Activated CD8-positive, alpha-beta T cell treated with anti-CD3 and anti-CD28 coated beads, Interleukin-2, amount 10 ng/mL, durations not matched to agents 7 days and 5 days (primary cell): ENCODE results near the gene TK1. TPM values are rescaled to one million over a fixed set of nuclear protein-coding genes. Genes with fewer than 3 reads are reported as not detected.

Experiments
- ATAC-seq: fragments of 150-1000 bp; cut with Tn5 transposase; one replicate; pipeline ENCODE4 v1.10.0; 2021; ENCODE audit warnings: moderate library complexity
- CTCF ChIA-PET: fragments of 350-600 bp; sonication (Branson Sonifier 250); formaldehyde crosslinking; loops from one replicate; lab custom pipeline; 2021; ENCODE audit warnings: antibody characterized with exemption; lab: Charles Lee
- POLR2A ChIA-PET: fragments of 350-600 bp; sonication (Branson Sonifier 250); formaldehyde crosslinking; loops from one replicate; lab custom pipeline; 2021; ENCODE audit warnings: antibody characterized with exemption; lab: Charles Lee
- DNase-seq: peaks from one replicate; pipeline ENCODE4 v3.0.0-alpha.2; 2020
- H3K27ac Mint-ChIP-seq: one replicate; pipeline ENCODE4 v1.8.0; 2021; ENCODE audit warnings: mild to moderate bottlenecking, mixed read lengths
- H3K27me3 Mint-ChIP-seq: one replicate; pipeline ENCODE4 v1.8.0; 2021; ENCODE audit warnings: low read depth, mixed read lengths
- H3K36me3 Mint-ChIP-seq: one replicate; pipeline ENCODE4 v1.8.0; 2021; ENCODE audit warnings: low read depth, mixed read lengths
- H3K4me1 Mint-ChIP-seq: one replicate; pipeline ENCODE4 v1.8.0; 2021; ENCODE audit warnings: low read depth, mixed read lengths
- H3K4me3 Mint-ChIP-seq: one replicate; pipeline ENCODE4 v1.8.0; 2021; ENCODE audit warnings: mild to moderate bottlenecking, mixed read lengths
- H3K9me3 Mint-ChIP-seq: one replicate; pipeline ENCODE4 v1.8.0; 2022; ENCODE audit warnings: mixed read lengths; ENCODE audit not compliant: insufficient read depth
- total RNA-seq, 2 experiments: library from RNA; stranded (reverse); gene quantifications; one replicate each; pipeline ENCODE4 v1.2.3, GENCODE V29; 2021

TK1 gene
- total RNA-seq, 2 experiments from 2014 or later = 139 to 142 TPM

DNA sequence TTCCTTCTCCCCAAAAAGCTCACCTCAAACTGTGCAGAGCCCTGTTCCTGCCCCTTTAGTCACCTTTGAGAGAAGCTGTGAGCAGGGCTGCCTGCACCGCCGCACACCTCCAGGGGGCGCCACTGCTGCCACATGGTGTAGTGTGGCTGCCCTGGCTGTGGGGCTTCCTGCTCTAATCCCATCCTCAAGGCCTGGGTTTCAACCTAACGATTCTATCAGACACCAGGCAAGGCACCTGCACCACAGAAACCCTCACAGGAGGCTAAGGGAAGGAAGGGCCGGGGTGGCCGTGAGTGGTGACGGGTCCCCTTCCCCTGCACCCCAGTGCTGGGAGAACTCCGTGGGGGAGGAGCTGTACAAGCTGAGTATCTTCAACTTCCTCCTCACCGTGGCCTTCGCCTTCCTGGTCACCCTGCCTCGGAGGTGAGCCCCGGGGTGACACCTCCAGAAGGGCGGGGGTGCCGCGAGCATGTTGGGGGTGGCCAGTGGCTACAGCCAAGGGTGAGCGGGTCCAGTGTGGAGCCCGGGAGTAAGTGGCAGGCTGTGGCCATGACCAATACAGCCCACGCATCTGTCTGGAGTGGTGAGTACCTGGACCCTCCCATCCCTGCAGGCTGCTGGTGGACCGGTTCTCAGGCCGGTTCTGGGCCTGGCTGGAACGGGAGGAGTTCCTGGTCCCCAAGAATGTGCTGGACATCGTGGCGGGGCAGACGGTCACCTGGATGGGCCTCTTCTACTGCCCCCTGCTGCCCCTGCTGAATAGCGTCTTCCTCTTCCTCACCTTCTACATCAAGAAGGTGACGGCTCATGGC lies 49.3 kb downstream of the TK1 start:
- Mint-ChIP-seq H3K27ac (peak overlapping the region; percentile 86), H3K27me3 (no peaks in the 10 kb centered on the region), H3K36me3 (peaks cover 81% of the 10 kb centered on the region), H3K9me3 (no peaks in the 10 kb centered on the region), H3K4me3 (peak overlapping the region; percentile 3), H3K4me1 (peaks cover 89% of the 10 kb centered on the region)
- ChIA-PET POLR2A (interaction anchor here (11.6 kb wide), 1 partner anchor 13 kb away, joined by 182 read pairs; the partner anchor contains the start of genes TMC6 and TMC8), CTCF (interaction anchor here (0.6 to 8.9 kb wide), 17 partner anchors 10 to 116 kb away, joined by 3 to 133 read pairs (median 4); partner anchors contain the start of gene TMC6)
- DNase-seq (peak; percentile 73), ATAC-seq (no peak)

DNA sequence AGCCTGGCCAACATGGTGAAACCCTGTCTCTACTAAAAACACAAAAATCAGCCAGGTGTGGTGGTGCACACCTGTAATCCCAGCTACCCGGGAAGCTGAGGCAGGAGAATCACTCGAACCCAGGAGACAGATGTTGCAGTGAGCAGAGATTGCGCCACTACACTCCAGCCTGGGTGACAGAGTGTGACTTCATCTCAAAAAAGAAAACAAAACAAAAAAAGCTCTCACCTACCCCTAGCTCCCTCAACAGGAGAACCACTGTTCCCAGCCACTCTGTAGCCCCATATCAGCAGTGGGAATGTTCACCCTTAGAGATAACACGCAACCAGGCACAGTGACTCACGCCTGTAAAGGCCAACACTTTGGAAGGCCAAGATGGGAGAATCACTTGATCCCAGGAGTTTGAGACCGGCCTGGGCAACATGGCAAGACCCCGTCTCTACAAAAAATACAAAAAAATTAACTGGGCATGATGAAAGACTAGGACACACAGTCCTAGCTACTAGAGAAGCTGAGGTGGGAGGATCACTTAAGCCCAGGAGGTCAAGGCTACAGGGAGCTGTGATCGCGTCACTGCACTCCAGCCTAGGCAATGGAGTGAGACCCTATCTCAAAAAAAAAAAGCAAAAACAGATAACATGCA lies 50.9 kb downstream of the TK1 start:
- DNase-seq (no peak), ATAC-seq (no peak)
- Mint-ChIP-seq H3K9me3 (no peaks in the 10 kb centered on the region), H3K36me3 (peaks cover 77% of the 10 kb centered on the region), H3K4me3 (no peak overlapping the region), H3K27ac (peak overlapping the region; percentile 81), H3K4me1 (peaks cover 77% of the 10 kb centered on the region), H3K27me3 (no peaks in the 10 kb centered on the region)
- POLR2A ChIA-PET = interaction anchor here (1.9 to 11.6 kb wide), 3 partner anchors 8 to 23 kb away, joined by 4 to 182 read pairs (median 8); partner anchors contain the start of genes TMC6 and TMC8
- CTCF ChIA-PET = interaction anchor here (0.8 to 8.9 kb wide), 8 partner anchors 8 to 255 kb away, joined by 3 to 133 read pairs (median 10); partner anchors contain the start of gene TMC6

DNA sequence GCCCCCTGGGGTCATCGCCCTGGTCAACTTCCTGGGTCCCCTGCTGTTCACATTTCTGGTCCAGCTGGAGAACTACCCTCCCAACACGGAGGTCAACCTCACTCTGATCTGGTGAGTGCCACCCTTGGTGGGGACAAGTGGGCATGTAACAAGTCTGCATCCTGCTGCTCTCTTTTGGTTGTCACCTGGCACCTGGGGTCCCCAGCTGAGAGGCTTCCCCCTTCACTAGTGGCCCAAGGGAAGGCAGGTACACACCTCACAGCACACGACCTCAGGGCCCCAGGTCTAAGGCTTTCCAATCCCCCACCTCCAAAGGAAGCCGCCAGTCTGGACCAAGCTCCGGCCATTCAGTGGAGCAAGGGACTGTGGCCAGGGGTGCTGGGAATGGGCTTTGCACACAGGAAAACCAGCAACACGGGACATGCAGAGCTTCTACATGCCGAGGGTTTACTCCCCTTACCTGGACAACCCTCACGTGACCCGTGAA lies 51.9 kb downstream of the TK1 start:
- Mint-ChIP-seq H3K4me3 (peak overlapping the region; percentile 34), H3K27ac (no peak overlapping the region), H3K27me3 (no peaks in the 10 kb centered on the region), H3K9me3 (no peaks in the 10 kb centered on the region), H3K4me1 (peaks cover 75% of the 10 kb centered on the region), H3K36me3 (peaks cover 80% of the 10 kb centered on the region)
- ChIA-PET CTCF (interaction anchor here (0.8 to 8.9 kb wide), 9 partner anchors 9 to 254 kb away, joined by 3 to 133 read pairs (median 7); partner anchors contain the start of gene TMC6), POLR2A (interaction anchor here (0.6 to 11.6 kb wide), 6 partner anchors 10 to 22 kb away, joined by 4 to 182 read pairs (median 6); partner anchors contain the start of genes TMC6 and TMC8)
- DNase-seq (peak; percentile 19), ATAC-seq (no peak)

DNA sequence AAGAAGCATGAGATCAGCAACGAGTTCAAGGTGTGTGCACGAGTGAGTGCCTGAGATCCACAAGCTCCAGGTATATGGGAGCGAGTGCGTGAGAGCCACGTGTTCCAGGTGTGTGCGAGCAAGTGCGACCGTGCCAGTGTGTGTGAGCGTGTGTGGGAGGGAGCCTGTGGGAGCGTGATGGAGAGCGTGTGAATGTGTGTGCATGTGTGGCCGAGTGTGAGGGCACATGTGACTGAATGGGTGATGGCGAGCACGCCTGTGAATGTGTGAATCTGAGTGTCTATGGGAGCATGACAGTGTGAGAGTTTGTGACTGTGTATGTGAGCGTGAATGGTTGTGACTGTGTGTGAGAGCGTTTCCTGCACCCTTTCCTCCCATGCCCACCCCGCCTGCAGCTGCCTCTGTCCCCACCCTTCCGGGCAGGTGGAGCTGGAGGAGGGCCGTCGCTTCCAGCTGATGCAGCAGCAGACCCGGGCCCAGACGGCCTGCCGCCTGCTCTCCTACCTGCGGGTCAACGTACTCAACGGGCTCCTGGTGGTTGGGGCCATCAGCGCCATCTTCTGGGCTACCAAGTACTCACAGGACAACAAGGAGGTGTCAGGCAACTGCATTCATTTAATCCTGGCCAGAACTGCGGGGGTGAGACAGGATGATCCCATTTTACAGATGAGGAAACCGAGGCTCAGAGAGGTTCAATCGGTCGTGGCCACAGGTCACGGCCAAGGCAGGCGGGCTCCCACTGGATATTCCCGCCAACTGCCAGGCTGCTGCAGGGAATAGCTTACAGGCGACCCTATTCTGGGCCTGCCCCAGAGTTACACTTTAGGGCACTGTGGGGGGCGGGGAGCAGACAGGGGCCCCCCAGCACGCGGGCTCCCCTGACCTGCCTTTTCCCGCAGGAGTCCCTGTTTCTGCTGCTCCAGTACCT lies 52.6 kb downstream of the TK1 start:
- ChIA-PET POLR2A (interaction anchor here (0.6 to 11.6 kb wide), 6 partner anchors 10 to 21 kb away, joined by 4 to 182 read pairs (median 6); partner anchors contain the start of genes TMC6 and TMC8), CTCF (interaction anchor here (1.4 to 8.9 kb wide), 7 partner anchors 10 to 115 kb away, joined by 3 to 133 read pairs (median 13); partner anchors contain the start of gene TMC6)
- peak; percentile 12 for ATAC-seq
- Mint-ChIP-seq H3K4me3 (peak overlapping the region; percentile 74), H3K9me3 (no peaks in the 10 kb centered on the region), H3K4me1 (peaks cover 78% of the 10 kb centered on the region), H3K27ac (peak overlapping the region; percentile 84), H3K36me3 (peaks cover 79% of the 10 kb centered on the region), H3K27me3 (no peaks in the 10 kb centered on the region)
- DNase-seq = peak; percentile 90

DNA sequence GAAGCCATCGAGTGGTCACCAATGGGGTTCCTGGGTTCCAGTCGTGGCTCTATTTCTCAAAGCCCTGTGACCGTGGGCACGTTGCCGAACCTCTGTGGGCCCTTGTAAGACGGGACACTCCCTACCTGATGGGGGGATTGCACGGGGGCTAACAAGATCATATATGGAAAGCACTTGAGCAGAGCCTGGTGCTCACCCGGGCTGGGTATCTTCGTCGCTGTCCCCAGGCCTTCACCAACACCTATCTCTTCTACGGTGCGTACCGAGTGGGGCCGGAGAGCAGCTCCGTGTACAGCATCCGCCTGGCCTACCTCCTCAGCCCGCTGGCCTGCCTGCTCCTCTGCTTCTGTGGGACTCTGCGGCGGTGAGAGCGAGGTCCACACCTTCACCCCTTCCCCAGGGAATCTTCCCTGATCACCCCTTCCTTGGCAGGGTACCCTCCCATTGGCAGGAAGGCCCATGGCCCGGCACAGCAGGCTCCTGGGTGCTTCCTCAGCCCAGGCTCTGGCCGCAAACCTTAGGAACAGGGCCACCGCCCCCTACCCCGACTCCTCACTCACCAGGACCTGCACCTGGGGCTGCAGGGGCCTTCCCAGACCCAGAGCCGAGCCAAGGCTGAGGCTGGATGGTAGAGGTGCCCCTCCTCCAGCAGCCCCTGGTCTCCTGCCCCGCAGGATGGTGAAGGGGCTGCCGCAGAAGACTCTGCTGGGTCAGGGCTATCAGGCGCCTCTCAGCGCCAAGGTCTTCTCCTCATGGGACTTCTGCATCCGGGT lies 53.5 kb downstream of the TK1 start:
- DNase-seq (no peak), ATAC-seq (no peak)
- CTCF ChIA-PET = interaction anchor here (1.4 to 8.9 kb wide), 6 partner anchors 10 to 114 kb away, joined by 3 to 133 read pairs (median 15); partner anchors contain the start of gene TMC6
- POLR2A ChIA-PET = interaction anchor here (1.0 to 11.6 kb wide), 5 partner anchors 9 to 44 kb away, joined by 3 to 182 read pairs (median 7); partner anchors contain the start of genes TMC6 and TMC8
- H3K36me3 Mint-ChIP-seq = peaks cover 71% of the 10 kb centered on the region
- no peaks in the 10 kb centered on the region for H3K27me3 Mint-ChIP-seq
- H3K4me1 Mint-ChIP-seq = peaks cover 75% of the 10 kb centered on the region
- peak overlapping the region; percentile 84 for H3K27ac Mint-ChIP-seq
- H3K9me3 Mint-ChIP-seq = no peaks in the 10 kb centered on the region
- H3K4me3 Mint-ChIP-seq = peak overlapping the region; percentile 74

DNA sequence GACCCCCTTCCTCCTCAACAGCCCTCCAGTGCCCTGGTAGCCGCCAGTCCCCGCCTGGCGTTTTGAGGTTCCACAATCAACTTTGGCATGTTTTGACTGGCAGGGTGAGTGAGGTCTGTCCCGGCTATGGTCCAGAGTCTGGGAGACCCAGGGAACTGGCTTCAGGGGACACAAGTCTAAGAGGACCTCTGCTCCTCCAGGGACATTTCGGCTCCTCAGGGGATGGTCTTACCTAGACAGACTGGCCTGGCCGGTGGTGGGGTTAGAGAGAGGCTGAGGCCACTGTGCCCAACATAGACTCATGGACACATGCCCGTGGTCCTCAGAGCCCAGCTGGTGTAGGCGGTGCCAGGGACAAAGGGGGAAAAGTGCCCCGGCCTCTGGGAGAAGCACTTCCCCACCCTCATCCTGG lies 54.1 kb downstream of the TK1 start:
- H3K27me3 Mint-ChIP-seq = no peaks in the 10 kb centered on the region
- H3K9me3 Mint-ChIP-seq = no peaks in the 10 kb centered on the region
- no peak for DNase-seq
- ChIA-PET POLR2A (interaction anchor here (1.0 to 4.5 kb wide), 4 partner anchors 8 to 53 kb away, joined by 3 to 53 read pairs (median 3); no protein-coding TSS in a partner anchor), CTCF (interaction anchor here (1.8 to 8.9 kb wide), 3 partner anchors 9 to 19 kb away, joined by 4 to 133 read pairs (median 63); partner anchors contain the start of gene TMC6)
- H3K27ac Mint-ChIP-seq = peak overlapping the region; percentile 84
- H3K36me3 Mint-ChIP-seq = peaks cover 66% of the 10 kb centered on the region
- H3K4me3 Mint-ChIP-seq = peak overlapping the region; percentile 74
- no peak for ATAC-seq
- peaks cover 69% of the 10 kb centered on the region for H3K4me1 Mint-ChIP-seq

DNA sequence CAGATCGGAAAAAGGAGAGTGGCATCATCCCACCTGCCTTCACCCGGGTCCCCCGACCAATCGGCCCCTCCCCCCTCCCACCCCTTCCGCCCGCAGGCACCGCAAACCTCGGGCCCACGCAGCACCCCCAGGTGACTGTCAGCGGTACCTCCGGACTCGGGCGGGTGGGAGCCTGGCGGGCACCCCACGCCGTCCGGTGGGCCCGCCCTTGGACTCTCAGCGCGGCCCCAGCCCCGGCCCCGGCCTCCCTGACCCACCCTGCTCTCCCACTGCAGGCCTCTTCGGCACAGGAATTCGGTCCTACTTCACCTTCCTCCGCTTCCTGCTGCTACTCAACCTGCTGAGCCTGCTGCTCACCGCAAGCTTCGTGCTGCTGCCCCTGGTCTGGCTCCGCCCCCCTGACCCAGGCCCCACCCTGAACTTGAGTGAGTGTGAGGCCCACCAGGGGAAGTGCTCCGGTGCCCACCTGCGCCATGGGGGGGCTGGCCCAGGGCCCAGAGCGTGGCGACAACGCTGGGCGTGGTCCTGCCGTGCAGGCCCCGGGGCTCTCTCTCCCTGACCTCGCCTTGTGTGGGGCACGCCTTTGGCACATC lies 54.7 kb downstream of the TK1 start:
- no peaks in the 10 kb centered on the region for H3K27me3 Mint-ChIP-seq
- H3K36me3 Mint-ChIP-seq = peaks cover 68% of the 10 kb centered on the region
- POLR2A ChIA-PET = interaction anchor here (0.7 to 4.5 kb wide), 6 partner anchors 8 to 174 kb away, joined by 3 to 53 read pairs (median 3); partner anchors contain the start of gene TNRC6C
- H3K27ac Mint-ChIP-seq = peak overlapping the region; percentile 84
- H3K4me1 Mint-ChIP-seq = peaks cover 64% of the 10 kb centered on the region
- ATAC-seq (peak; percentile 13), DNase-seq (peak; percentile 92)
- no peaks in the 10 kb centered on the region for H3K9me3 Mint-ChIP-seq
- peak overlapping the region; percentile 74 for H3K4me3 Mint-ChIP-seq
- CTCF ChIA-PET = interaction anchor here (0.6 to 8.9 kb wide), 3 partner anchors 9 to 20 kb away, joined by 3 to 133 read pairs (median 4); partner anchors contain the start of gene TMC6

DNA sequence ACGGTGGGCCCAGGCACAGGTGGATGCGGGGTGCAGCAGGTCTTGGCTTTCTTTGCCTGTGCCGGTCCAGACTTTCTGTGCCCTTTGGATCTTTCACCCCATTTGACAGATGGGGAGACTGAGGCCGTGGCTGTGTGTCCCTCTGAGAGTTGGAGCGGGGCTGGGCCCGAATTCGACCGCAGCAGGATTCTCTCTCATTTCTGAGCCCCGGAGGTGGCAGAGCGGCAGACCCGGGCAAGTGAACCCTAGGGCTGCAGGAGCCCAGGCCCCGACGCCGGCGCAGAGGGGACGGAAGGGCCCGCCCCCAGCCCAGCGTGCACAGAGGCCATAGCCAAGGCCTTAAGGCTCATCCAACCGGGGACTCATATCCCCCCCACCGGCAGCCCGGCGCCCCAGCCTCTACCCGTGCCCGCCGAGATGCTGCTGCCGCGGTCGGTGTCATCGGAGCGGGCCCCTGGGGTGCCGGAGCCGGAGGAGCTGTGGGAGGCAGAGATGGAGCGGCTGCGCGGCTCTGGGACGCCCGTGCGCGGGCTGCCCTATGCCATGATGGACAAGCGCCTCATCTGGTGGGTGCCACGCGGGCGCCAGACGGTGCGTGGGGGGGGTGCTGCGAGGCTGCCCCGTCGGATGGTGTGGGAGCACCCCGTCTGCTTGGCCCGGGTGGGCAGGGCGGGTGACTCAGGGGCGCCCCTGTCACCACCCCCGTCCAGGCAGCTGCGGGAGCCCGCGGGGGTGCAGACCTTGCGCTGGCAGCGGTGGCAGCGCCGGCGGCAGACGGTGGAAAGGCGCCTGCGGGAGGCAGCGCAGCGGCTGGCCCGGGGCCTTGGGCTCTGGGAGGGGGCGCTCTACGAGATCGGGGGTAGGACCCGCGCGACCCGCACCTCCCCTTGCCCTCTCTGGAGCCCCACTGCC lies 55.4 kb downstream of the TK1 start:
- ChIA-PET CTCF (interaction anchor here (0.6 to 8.9 kb wide), 8 partner anchors 8 to 120 kb away, joined by 3 to 133 read pairs (median 8); partner anchors contain the start of gene TMC6), POLR2A (interaction anchor here (0.7 to 13.9 kb wide), 11 partner anchors 8 to 173 kb away, joined by 3 to 182 read pairs (median 3); partner anchors contain the start of gene TNRC6C)
- peaks cover 62% of the 10 kb centered on the region for H3K4me1 Mint-ChIP-seq
- peak overlapping the region; percentile 99 for H3K4me3 Mint-ChIP-seq
- ATAC-seq (no peak), DNase-seq (peak; percentile 60)
- no peaks in the 10 kb centered on the region for H3K9me3 Mint-ChIP-seq
- no peaks in the 10 kb centered on the region for H3K27me3 Mint-ChIP-seq
- H3K36me3 Mint-ChIP-seq = peaks cover 67% of the 10 kb centered on the region
- peak overlapping the region; percentile 99 for H3K27ac Mint-ChIP-seq
